HG03378 (cell line): ENCODE data around the gene RASGRP3.
A peak's percentile ranks its signal among the peaks of the same experiment; 100 is the strongest.
"Not testable (repeated sequence)": the region's sequence is repeated elsewhere in the genome, so short reads cannot be mapped to it uniquely, and the experiment has no call there.

Experiments used
- ATAC-seq: cut with Tn5 transposase; IDR thresholded peaks from one replicate; pipeline ENCODE4 v1.9.1; 2021; ENCODE audit warnings: mild to moderate bottlenecking, moderate library complexity; ENCODE audit not compliant: unreplicated experiment

RASGRP3 gene

GRCh38 chr2:33453905-33454479, 22.5 kb upstream of the RASGRP3 start:
- ATAC-seq: no peak

- peak; percentile 91 for ATAC-seq
Measured at GRCh38 chr2:33457556-33458247, 18.7 kb upstream of the RASGRP3 start.

- ATAC-seq: peak; percentile 9
Measured at GRCh38 chr2:33458248-33458819, 18.1 kb upstream of the RASGRP3 start.

GRCh38 chr2:33459745-33460144, 16.7 kb upstream of the RASGRP3 start:
- ATAC-seq: no peak

- ATAC-seq: not testable (repeated sequence)
Measured at GRCh38 chr2:33462512-33462911, 13.9 kb upstream of the RASGRP3 start.

GRCh38 chr2:33467413-33467812, 9.0 kb upstream of the RASGRP3 start:
- ATAC-seq: no peak

- ATAC-seq: no peak
Measured at GRCh38 chr2:33469238-33469637, 7.2 kb upstream of the RASGRP3 start.

- ATAC-seq: peak; percentile 45
Measured at GRCh38 chr2:33475224-33476130, 972 bp upstream of the RASGRP3 start.

- ATAC-seq: no peak
Measured at GRCh38 chr2:33476793-33477190, 343 bp downstream of the RASGRP3 start.

GRCh38 chr2:33477473-33478468, 1.3 kb downstream of the RASGRP3 start:
- peak; percentile 43 for ATAC-seq

GRCh38 chr2:33478968-33479731, 2.7 kb downstream of the RASGRP3 start:
- ATAC-seq: no peak

GRCh38 chr2:33482518-33482917, 6.1 kb downstream of the RASGRP3 start:
- ATAC-seq: no peak

- ATAC-seq: peak; percentile 29
Measured at GRCh38 chr2:33484042-33484621, 7.7 kb downstream of the RASGRP3 start.

- ATAC-seq: no peak
Measured at GRCh38 chr2:33485051-33485450, 8.6 kb downstream of the RASGRP3 start.

- ATAC-seq: no peak
Measured at GRCh38 chr2:33486544-33486943, 10.1 kb downstream of the RASGRP3 start.

- peak; percentile 44 for ATAC-seq
Measured at GRCh38 chr2:33488178-33488690, 11.8 kb downstream of the RASGRP3 start.

GRCh38 chr2:33488715-33489540, 12.5 kb downstream of the RASGRP3 start:
- ATAC-seq: peak; percentile 49
